Upper lobe of left lung (tissue), 6 donors: ENCODE data around the gene KTI12. TPM values are rescaled to one million over a fixed set of nuclear protein-coding genes. Genes with fewer than 3 reads are reported as not detected.

ENCODE experiments used
- ATAC-seq, 2 donors: fragments of 200-7000 bp; cut with Tn5 transposase; one replicate each; pipeline ENCODE4 v1.9.1; 2022; ENCODE audit warnings: mild to moderate bottlenecking in 2 of 2, moderate library complexity in 2 of 2; ENCODE audit not compliant: low FRiP score in 2 of 2
- DNase-seq, 2 donors: peaks; one replicate each; pipeline ENCODE4 v3.0.0-alpha.2; 2019 to 2020
- H3K27ac ChIP-seq, 4 donors: fragments of 200-600 bp; sonication (generic); one replicate each; pipeline ENCODE4 v1.5.1; 2016 to 2019
- H3K27me3 ChIP-seq, 4 donors: fragments of 200-600 bp; sonication (generic); one replicate each; pipeline ENCODE4 v1.5.1; 2017 to 2019
- H3K36me3 ChIP-seq, 4 donors: fragments of 200-600 bp; sonication (generic); one replicate each; pipeline ENCODE4 v1.5.1; 2016 to 2019
- H3K4me1 ChIP-seq, 4 donors: fragments of 200-600 bp; sonication (generic); one replicate each; pipeline ENCODE4 v1.5.1; 2018 to 2019
- H3K4me3 ChIP-seq, 4 donors: fragments of 200-600 bp; sonication (generic); one replicate each; pipeline ENCODE4 v1.5.1; 2017 to 2019; ENCODE audit warnings: mild to moderate bottlenecking in 2 of 4, moderate library complexity in 1 of 4
- H3K9me3 ChIP-seq, 4 donors: fragments of 200-600 bp; sonication (generic); one replicate each; pipeline ENCODE4 v1.5.1; 2018 to 2019
- EP300 ChIP-seq, 4 donors: sonication (generic); formaldehyde crosslinking; IDR thresholded peaks; one replicate each; pipeline ENCODE4 v1.5.1; 2017; ENCODE audit warnings: antibody characterized with exemption in 4 of 4, control low read depth in 2 of 4
- POLR2A ChIP-seq, 4 donors: fragments of 450-650 bp; IDR thresholded peaks; one replicate each; pipeline ENCODE4 v1.5.1; 2016 to 2017; ENCODE audit warnings: antibody characterized with exemption in 4 of 4, mild to moderate bottlenecking in 2 of 4
- POLR2AphosphoS5 ChIP-seq, 2 donors: sonication (generic); formaldehyde crosslinking; IDR thresholded peaks; one replicate each; pipeline ENCODE4 v1.5.1; 2017; ENCODE audit warnings: antibody characterized with exemption in 2 of 2
- WGBS, 2 donors: methylation state at CpG; one replicate each; pipeline ENCODE4 v1.1.5; 2017 to 2018; 5-methylcytosine and 5-hydroxymethylcytosine counted together
- total RNA-seq, 6 donors: library from RNA; depleted of rRNA in 4 of 6; stranded (reverse); fragments of >200 nt in 4 of 6; gene quantifications; one replicate each; pipeline versions ENCODE4 v1.1.0 to v1.2.1, GENCODE V29; 2016 to 2021
- TF ChIP-seq, protein P1 (sequence below), 6 experiments: fragments of 450-650 bp in 4 of 6; fragments of 200-600 bp in 2 of 6; sonication (generic) in 2 of 6; IDR thresholded peaks; one replicate each; pipeline ENCODE4 v1.5.1; 2016 to 2019; ENCODE audit warnings: antibody characterized with exemption in 6 of 6
- donor health status: DM: no; HTN: no; CAD: no; lungs with moderate emphysema.
- donor health status: DM: no; HTN: yes; CAD: no; lungs with severe emphysema.

Gene KTI12
- total RNA-seq, 6 donors from 2014 or later = 2.6 to 11.6 (median 7.3) TPM

DNA sequence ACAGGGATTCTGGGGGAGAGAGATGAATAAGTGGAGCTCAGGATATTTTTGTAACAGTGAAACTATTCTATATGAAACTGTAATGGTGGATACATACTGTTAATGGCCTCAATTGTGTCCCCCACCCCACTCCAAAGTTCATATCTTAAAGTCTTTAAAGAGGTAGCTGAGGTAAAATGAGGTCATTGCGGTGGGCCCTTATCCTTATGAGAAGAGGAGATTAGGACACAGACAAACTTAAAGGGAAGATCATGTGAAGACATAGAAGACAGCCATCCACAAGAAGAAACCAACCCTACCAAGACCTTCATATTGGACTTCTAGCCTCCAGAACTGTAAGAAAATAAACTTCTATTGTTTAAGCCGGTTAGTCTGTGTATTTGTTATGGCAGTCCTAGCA, 11.6 kb upstream of the KTI12 start:
- TF ChIP-seq, protein P1, sequence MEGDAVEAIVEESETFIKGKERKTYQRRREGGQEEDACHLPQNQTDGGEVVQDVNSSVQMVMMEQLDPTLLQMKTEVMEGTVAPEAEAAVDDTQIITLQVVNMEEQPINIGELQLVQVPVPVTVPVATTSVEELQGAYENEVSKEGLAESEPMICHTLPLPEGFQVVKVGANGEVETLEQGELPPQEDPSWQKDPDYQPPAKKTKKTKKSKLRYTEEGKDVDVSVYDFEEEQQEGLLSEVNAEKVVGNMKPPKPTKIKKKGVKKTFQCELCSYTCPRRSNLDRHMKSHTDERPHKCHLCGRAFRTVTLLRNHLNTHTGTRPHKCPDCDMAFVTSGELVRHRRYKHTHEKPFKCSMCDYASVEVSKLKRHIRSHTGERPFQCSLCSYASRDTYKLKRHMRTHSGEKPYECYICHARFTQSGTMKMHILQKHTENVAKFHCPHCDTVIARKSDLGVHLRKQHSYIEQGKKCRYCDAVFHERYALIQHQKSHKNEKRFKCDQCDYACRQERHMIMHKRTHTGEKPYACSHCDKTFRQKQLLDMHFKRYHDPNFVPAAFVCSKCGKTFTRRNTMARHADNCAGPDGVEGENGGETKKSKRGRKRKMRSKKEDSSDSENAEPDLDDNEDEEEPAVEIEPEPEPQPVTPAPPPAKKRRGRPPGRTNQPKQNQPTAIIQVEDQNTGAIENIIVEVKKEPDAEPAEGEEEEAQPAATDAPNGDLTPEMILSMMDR (IDR thresholded peaks at IDR 0.05) = no peak
- TF ChIP-seq POLR2AphosphoS5 (IDR thresholded peaks at IDR 0.05) (no peak), EP300 (IDR thresholded peaks at IDR 0.05) (no peak), POLR2A (IDR thresholded peaks at IDR 0.05) (no peak)
- ATAC-seq (no peak), DNase-seq (no peak)

DNA sequence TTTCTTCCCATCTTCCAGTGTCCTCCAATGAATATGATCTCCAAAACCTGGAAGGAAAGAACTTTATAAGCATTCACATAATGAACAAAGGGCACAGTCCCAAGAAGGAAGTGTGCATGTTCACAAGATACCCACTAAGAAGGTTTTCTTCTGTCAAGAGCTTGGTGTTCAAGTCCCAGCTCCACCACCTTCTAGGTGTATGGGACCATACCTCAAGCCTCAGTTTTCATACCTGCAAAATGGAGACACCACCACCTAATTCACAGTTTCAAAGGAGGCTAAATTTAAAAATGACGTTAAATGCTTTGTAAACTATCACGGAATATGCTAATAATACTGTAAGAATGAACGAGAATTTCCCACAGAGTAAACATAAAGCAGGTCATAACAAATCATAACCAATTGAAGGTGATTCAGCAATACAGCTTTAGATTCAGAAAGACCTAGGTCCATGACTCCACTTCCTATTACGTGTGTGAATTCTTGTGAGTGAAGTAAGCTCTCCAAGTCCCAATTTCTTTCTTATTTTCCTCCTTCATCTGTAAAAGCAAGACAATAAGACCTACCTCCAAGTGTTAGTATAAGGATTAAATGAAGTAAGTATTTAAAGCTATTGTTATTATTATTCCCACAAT, 8.1 kb upstream of the KTI12 start:
- peaks cover 0 to 45% (median 11%) of the 10 kb centered on the region in 4 donors for H3K36me3 ChIP-seq
- ATAC-seq = no peak

More for the DNA sequence above, 11.6 kb upstream of the KTI12 start:
- H3K36me3 ChIP-seq = peaks cover 0 to 17% (median 6%) of the 10 kb centered on the region in 4 donors
- WGBS, 2 donors = 94% methylated on average over 2 of the region's 2 CpGs
- H3K27me3 ChIP-seq = no peaks in the 10 kb centered on the region
- no peaks in the 10 kb centered on the region for H3K4me1 ChIP-seq
- H3K27ac ChIP-seq = no peak overlapping the region
- H3K4me3 ChIP-seq = no peak overlapping the region
- no peaks in the 10 kb centered on the region for H3K9me3 ChIP-seq

DNA sequence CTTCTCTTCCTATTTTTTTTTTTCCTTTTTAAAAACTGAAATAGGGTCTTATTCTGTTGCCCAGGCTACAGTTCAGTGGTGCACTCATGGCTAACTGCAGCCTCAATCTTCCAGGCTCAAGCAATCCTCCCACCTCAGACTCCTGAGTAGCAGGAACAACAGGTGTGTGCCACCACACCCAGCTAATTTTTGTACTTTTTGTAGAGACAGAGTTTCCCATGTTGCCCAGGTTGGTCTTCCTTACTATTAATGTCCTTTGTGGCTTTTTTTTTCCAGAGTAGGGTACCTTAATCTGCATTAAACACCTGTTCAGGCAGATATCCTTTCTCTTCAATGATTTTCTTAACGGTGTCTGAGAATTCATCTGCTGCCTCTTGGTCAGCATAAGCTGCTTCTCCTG, 4.3 kb upstream of the KTI12 start:
- DNase-seq = no peak
- Histone ChIP-seq H3K4me3 (no peak overlapping the region), H3K27ac (no peak overlapping the region), H3K36me3 (peaks cover 0 to 41% (median 11%) of the 10 kb centered on the region in 4 donors), H3K4me1 (peaks cover 0 to 3% (median 2%) of the 10 kb centered on the region in 4 donors), H3K27me3 (no peaks in the 10 kb centered on the region), H3K9me3 (no peaks in the 10 kb centered on the region)
- no peak for ATAC-seq
- 97 to 100% methylated on average over 1 of the region's 1 CpG for WGBS, 2 donors
- TF ChIP-seq, protein P1 (IDR thresholded peaks at IDR 0.05) = no peak
- TF ChIP-seq POLR2AphosphoS5 (IDR thresholded peaks at IDR 0.05) (no peak), POLR2A (IDR thresholded peaks at IDR 0.05) (no peak), EP300 (IDR thresholded peaks at IDR 0.05) (no peak)

More for the DNA sequence above, 8.1 kb upstream of the KTI12 start:
- no peak overlapping the region for H3K27ac ChIP-seq
- H3K27me3 ChIP-seq = no peaks in the 10 kb centered on the region
- DNase-seq = no peak
- no peak for TF ChIP-seq POLR2A (IDR thresholded peaks at IDR 0.05)
- no peak for TF ChIP-seq EP300 (IDR thresholded peaks at IDR 0.05)
- no peak for TF ChIP-seq POLR2AphosphoS5 (IDR thresholded peaks at IDR 0.05)
- TF ChIP-seq, protein P1 (IDR thresholded peaks at IDR 0.05) = no peak
- H3K4me1 ChIP-seq = no peaks in the 10 kb centered on the region
- WGBS, 2 donors = 92 to 95% methylated on average over 4 of the region's 4 CpGs
- H3K4me3 ChIP-seq = no peak overlapping the region
- no peaks in the 10 kb centered on the region for H3K9me3 ChIP-seq

DNA sequence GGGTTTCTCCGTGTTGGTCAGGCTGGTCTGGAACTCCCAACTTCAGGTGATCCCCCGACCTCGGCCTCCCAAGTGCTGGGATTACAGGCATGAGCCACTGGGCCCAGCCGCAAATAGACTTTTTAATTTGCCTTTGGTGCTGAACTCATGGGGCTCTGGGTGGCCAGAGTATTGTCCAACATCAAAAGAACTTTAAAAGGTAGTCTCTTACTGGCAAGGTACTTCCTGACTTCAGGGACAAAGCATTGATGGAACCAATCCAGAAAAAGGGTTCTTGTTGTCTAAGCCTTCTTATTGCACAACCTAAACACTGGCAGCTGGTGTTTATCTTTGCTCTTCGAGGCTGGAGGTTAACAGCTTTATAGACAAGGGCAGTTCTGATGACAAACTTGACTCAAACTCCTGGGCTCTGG, 3.8 kb upstream of the KTI12 start:
- WGBS, 2 donors = 74 to 81% methylated on average over 4 to 5 of the region's 5 CpGs
- Histone ChIP-seq H3K4me1 (peaks cover 4 to 8% (median 6%) of the 10 kb centered on the region in 4 donors), H3K36me3 (peaks cover 0 to 41% (median 11%) of the 10 kb centered on the region in 4 donors), H3K27me3 (no peaks in the 10 kb centered on the region), H3K27ac (no peak overlapping the region), H3K4me3 (no peak overlapping the region), H3K9me3 (no peaks in the 10 kb centered on the region)
- ATAC-seq = no peak
- TF ChIP-seq, protein P1 (IDR thresholded peaks at IDR 0.05) = no peak
- no peak for TF ChIP-seq POLR2AphosphoS5 (IDR thresholded peaks at IDR 0.05)
- TF ChIP-seq POLR2A (IDR thresholded peaks at IDR 0.05) = no peak
- TF ChIP-seq EP300 (IDR thresholded peaks at IDR 0.05) = no peak
- peak in 1 of 2 donors; percentile 30 for DNase-seq

DNA sequence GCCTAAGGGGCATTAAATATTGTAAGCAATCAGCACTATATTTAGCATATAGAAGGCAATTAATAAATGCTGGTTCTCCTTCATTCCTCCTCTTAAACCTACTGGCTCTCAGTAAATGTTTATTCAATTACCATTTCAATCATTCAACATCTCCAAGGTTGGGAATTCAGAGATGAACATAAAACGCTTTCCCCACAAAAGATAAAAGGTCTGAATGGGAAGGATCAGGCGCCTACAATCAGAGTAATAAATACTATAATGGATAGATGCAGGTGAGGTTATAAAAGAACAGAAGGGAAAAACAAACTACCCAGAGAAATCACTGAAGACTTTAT, 407 bp upstream of the KTI12 start:
- H3K4me3 ChIP-seq = peak overlapping the region in 3 of 4 donors; percentile 76 to 80 (median 79)
- no peak for TF ChIP-seq POLR2AphosphoS5 (IDR thresholded peaks at IDR 0.05)
- TF ChIP-seq, protein P1 (IDR thresholded peaks at IDR 0.05) = no peak
- no peak for TF ChIP-seq POLR2A (IDR thresholded peaks at IDR 0.05)
- TF ChIP-seq EP300 (IDR thresholded peaks at IDR 0.05) = no peak
- H3K27me3 ChIP-seq = no peaks in the 10 kb centered on the region
- H3K9me3 ChIP-seq = no peaks in the 10 kb centered on the region
- H3K27ac ChIP-seq = peak overlapping the region; percentile 86 to 93 (median 90)
- H3K4me1 ChIP-seq = peaks cover 20 to 29% (median 22%) of the 10 kb centered on the region in 4 donors
- 96 to 99% methylated on average over 2 of the region's 2 CpGs for WGBS, 2 donors
- DNase-seq (no peak), ATAC-seq (no peak)
- H3K36me3 ChIP-seq = peaks cover 0 to 16% (median 0%) of the 10 kb centered on the region in 4 donors
